Motor neuron (in vitro differentiated cells): ENCODE data around the gene HPN. TPM values are rescaled to one million over a fixed set of nuclear protein-coding genes. Genes with fewer than 3 reads are reported as not detected.
A peak's percentile ranks its signal among the peaks of the same experiment; 100 is the strongest.

Experiments used
- ATAC-seq, 8 experiments: fragments of 200-7000 bp; cut with Tn5 transposase; replicated peaks in 6 of 8; 2 replicates each; pipeline ENCODE4 v1.8.0; 2021; ENCODE audit warnings: mild to moderate bottlenecking in 8 of 8, moderate library complexity in 8 of 8
- H3K27ac ChIP-seq, 2 donors: fragments of 250-450 bp; sonication (Bioruptor Pico); 2 replicates each; pipeline ENCODE4 v1.9.0; 2021; ENCODE audit warnings: antibody characterized with exemption in 2 of 2, mild to moderate bottlenecking in 2 of 2, moderate library complexity in 1 of 2
- H3K4me1 ChIP-seq, 2 donors: fragments of 250-450 bp; sonication (Bioruptor Pico); replicated peaks in 1 of 2; 2 replicates each; pipeline ENCODE4 v1.6.1; 2021; ENCODE audit warnings: antibody characterized with exemption in 2 of 2, mild to moderate bottlenecking in 2 of 2, moderate library complexity in 1 of 2
- H3K4me3 ChIP-seq, 5 donors: fragments of 250-450 bp; sonication (Bioruptor Pico); 2 replicates each; pipeline ENCODE4 v1.9.0; 2021; ENCODE audit warnings: antibody characterized with exemption in 5 of 5, mild to moderate bottlenecking in 5 of 5, moderate library complexity in 4 of 5
- WGBS, 10 experiments: fragments of 450-650 bp; shearing (Covaris generic); methylation state at CpG; one replicate each; pipeline ENCODE4 v1.0.0; 2022; 5-methylcytosine and 5-hydroxymethylcytosine counted together
- in situ Hi-C, 9 experiments: fragments of 400-800 bp; cut with MboI; loops; one replicate each; pipeline ENCODE4 v1.15.0; 2021; ENCODE audit warnings: low sequenced_read_pairs in 9 of 9, low pct_unique_long_range_greater_than_20kb in 2 of 9; ENCODE audit not compliant: unreplicated experiment in 9 of 9
- total RNA-seq, 8 experiments: library from RNA; unstranded; fragments of 300-600 nt; gene quantifications; 2 replicates each; pipeline versions ENCODE4 v1.2.3 to v1.2.4, GENCODE V29; 2022

The HPN gene
- total RNA-seq, 8 experiments from 2014 or later: 0.09 to 0.95 (median 0.45) TPM; not detected in 1

GRCh38 chr19:35079826-35080225 is 38.3 kb downstream of the HPN start:
- no peak for ATAC-seq
- Histone ChIP-seq H3K27ac (no peak overlapping the region), H3K4me3 (no peak overlapping the region), H3K4me1 (no peaks in the 10 kb centered on the region)
- WGBS, 10 experiments: 40 to 100% (median 90%) methylated on average over 1 to 2 of the region's 14 CpGs; no CpG with 5 or more reads in 7 of the 10 experiments
- in situ Hi-C loops: no loop called here

- ATAC-seq: no peak
- in situ Hi-C loops: no loop called here
- WGBS, 10 experiments: 40 to 100% (median 78%) methylated on average over 1 to 7 of the region's 16 CpGs; no CpG with 5 or more reads in 2 of the 10 experiments
- Histone ChIP-seq H3K27ac (no peak overlapping the region), H3K4me1 (no peaks in the 10 kb centered on the region), H3K4me3 (no peak overlapping the region)
Observed at GRCh38 chr19:35080613-35081170, 39.2 kb downstream of the HPN start.

GRCh38 chr19:35081201-35081600 is 39.7 kb downstream of the HPN start:
- in situ Hi-C loops: no loop called here
- Histone ChIP-seq H3K4me1 (no peaks in the 10 kb centered on the region), H3K4me3 (no peak overlapping the region), H3K27ac (no peak overlapping the region)
- WGBS, 10 experiments: 75 to 100% (median 89%) methylated on average over 1 to 5 of the region's 6 CpGs; no CpG with 5 or more reads in 4 of the 10 experiments
- no peak for ATAC-seq

- H3K27ac ChIP-seq: no peak overlapping the region
- in situ Hi-C loops: no loop called here
- ATAC-seq: no peak
- H3K4me3 ChIP-seq: no peak overlapping the region
- no peaks in the 10 kb centered on the region for H3K4me1 ChIP-seq
- 0 to 93% (median 72%) methylated on average over 1 to 7 of the region's 15 CpGs; no CpG with 5 or more reads in 4 of the 10 experiments for WGBS, 10 experiments
Observed at GRCh38 chr19:35083691-35084508, 42.4 kb downstream of the HPN start.

- in situ Hi-C loops: no loop called here
- Histone ChIP-seq H3K4me1 (no peaks in the 10 kb centered on the region), H3K4me3 (no peak overlapping the region), H3K27ac (no peak overlapping the region)
- no CpG with 5 or more reads among the region's 3 CpGs for WGBS, 10 experiments
- ATAC-seq: no peak
Observed at GRCh38 chr19:35084509-35084762, 42.9 kb downstream of the HPN start.

GRCh38 chr19:35085947-35086346 is 44.4 kb downstream of the HPN start:
- in situ Hi-C loops: no loop called here
- Histone ChIP-seq H3K4me1 (no peaks in the 10 kb centered on the region), H3K4me3 (no peak overlapping the region), H3K27ac (no peak overlapping the region)
- whole genome bisulfite sequencing, 10 experiments: 60 to 100% (median 77%) methylated on average over 1 to 6 of the region's 6 CpGs; no CpG with 5 or more reads in 2 of the 10 experiments
- ATAC-seq: no peak

- Histone ChIP-seq H3K27ac (no peak overlapping the region), H3K4me1 (no peaks in the 10 kb centered on the region), H3K4me3 (no peak overlapping the region)
- WGBS, 10 experiments: 30 to 80% (median 80%) methylated on average over 1 to 6 of the region's 8 CpGs; no CpG with 5 or more reads in 5 of the 10 experiments
- in situ Hi-C loops: no loop called here
- ATAC-seq: no peak
Observed at GRCh38 chr19:35086455-35086854, 44.9 kb downstream of the HPN start.

- H3K4me1 ChIP-seq: no peaks in the 10 kb centered on the region
- in situ Hi-C loops: no loop called here
- ATAC-seq: no peak
- H3K4me3 ChIP-seq: no peak overlapping the region
- H3K27ac ChIP-seq: no peak overlapping the region
Observed at GRCh38 chr19:35087393-35087792, 45.9 kb downstream of the HPN start.

GRCh38 chr19:35088131-35088913 is 46.8 kb downstream of the HPN start:
- no peaks in the 10 kb centered on the region for H3K4me1 ChIP-seq
- 36 to 87% (median 68%) methylated on average over 1 to 5 of the region's 8 CpGs; no CpG with 5 or more reads in 3 of the 10 experiments for WGBS, 10 experiments
- H3K27ac ChIP-seq: no peak overlapping the region
- no peak overlapping the region for H3K4me3 ChIP-seq
- ATAC-seq: peak; percentile 53 to 93 (median 90)
- in situ Hi-C loops: no loop called here

GRCh38 chr19:35089554-35089953 is 48.0 kb downstream of the HPN start:
- WGBS, 10 experiments: 40 to 92% (median 60%) methylated on average over 1 to 6 of the region's 8 CpGs; no CpG with 5 or more reads in 3 of the 10 experiments
- no peak for ATAC-seq
- Histone ChIP-seq H3K4me3 (no peak overlapping the region), H3K4me1 (no peaks in the 10 kb centered on the region), H3K27ac (no peak overlapping the region)
- in situ Hi-C loops: no loop called here

GRCh38 chr19:35090160-35090505 is 48.6 kb downstream of the HPN start:
- Histone ChIP-seq H3K4me3 (no peak overlapping the region), H3K4me1 (no peaks in the 10 kb centered on the region), H3K27ac (no peak overlapping the region)
- in situ Hi-C loops: no loop called here
- 0 to 100% (median 33%) methylated on average over 1 to 7 of the region's 9 CpGs; no CpG with 5 or more reads in 3 of the 10 experiments for WGBS, 10 experiments
- peak in 1 of 8 experiments; percentile 26 for ATAC-seq

GRCh38 chr19:35090506-35091214 is 49.1 kb downstream of the HPN start:
- peak; percentile 55 to 98 (median 67) for ATAC-seq
- no peaks in the 10 kb centered on the region for H3K4me1 ChIP-seq
- H3K27ac ChIP-seq: no peak overlapping the region
- WGBS, 10 experiments: 0 to 60% (median 0%) methylated on average over 1 to 5 of the region's 36 CpGs; no CpG with 5 or more reads in 4 of the 10 experiments
- in situ Hi-C loops: no loop called here
- H3K4me3 ChIP-seq: no peak overlapping the region

- no peak for ATAC-seq
- 59 to 100% (median 88%) methylated on average over 1 to 5 of the region's 5 CpGs for WGBS, 10 experiments
- Histone ChIP-seq H3K27ac (no peak overlapping the region), H3K4me1 (no peaks in the 10 kb centered on the region), H3K4me3 (no peak overlapping the region)
- in situ Hi-C loops: no loop called here
Observed at GRCh38 chr19:35093430-35093829, 51.9 kb downstream of the HPN start.
